Endothelial cell of umbilical vein (primary cell): ENCODE results near the gene NEDD4L. TPM values are rescaled to one million over a fixed set of nuclear protein-coding genes. Genes with fewer than 3 reads are reported as not detected.
A peak's percentile ranks its signal among the peaks of the same experiment; 100 is the strongest.

ENCODE experiments used
- BruUV-seq: library from RNA; stranded (reverse); fragments of 400-500 nt; replicated peaks from 2 replicates; lab custom pipeline; 2021; lab: Mats Ljungman, UMichigan
- CTCF ChIA-PET: fragments of 300-600, 350-600 bp; sonication (Branson Sonifier 250); formaldehyde crosslinking; loops from one replicate; lab custom pipeline; 2021; ENCODE audit warnings: antibody characterized with exemption, inconsistent platforms; lab: Charles Lee
- POLR2A ChIA-PET: fragments of 300-600, 350-600 bp; sonication (Branson Sonifier 250); formaldehyde crosslinking; loops from one replicate; lab custom pipeline; 2021; ENCODE audit warnings: antibody characterized with exemption, inconsistent platforms; lab: Charles Lee
- DNase-seq: peaks from one replicate; pipeline ENCODE4 v3.0.0-alpha.2; 2011; ENCODE audit warnings: low read depth, low spot score
- FAIRE-seq: peaks from 2 replicates; lab custom pipeline; 2011; peaks lifted over from hg19 to GRCh38; lab: Jason Lieb, UNC
- H2AFZ ChIP-seq: 2 replicates; pipeline ENCODE4 v1.6.0; 2012; ENCODE audit warnings: low read depth, low read length, control low read depth, inconsistent platforms
- H3K27ac ChIP-seq: 2 replicates; pipeline ENCODE4 v1.5.1; 2011; ENCODE audit warnings: low read depth, mild to moderate bottlenecking, control low read depth, low read length, moderate library complexity; ENCODE audit not compliant: insufficient read depth
- H3K27me3 ChIP-seq, 2 experiments: 2 replicates each; pipeline versions ENCODE4 v1.6.0 to v1.6.1; 2011; ENCODE audit warnings: low read length in 2 of 2, mixed read lengths in 1 of 2; ENCODE audit not compliant: control insufficient read depth in 2 of 2, insufficient read depth in 2 of 2
- H3K36me3 ChIP-seq, 2 experiments: 2 replicates in 1 of 2; 3 replicates in 1 of 2; pipeline ENCODE4 v1.5.1; 2011; ENCODE audit warnings: low read length in 2 of 2, mild to moderate bottlenecking in 1 of 2, moderate library complexity in 1 of 2; ENCODE audit not compliant: control insufficient read depth in 2 of 2, insufficient read depth in 2 of 2; ENCODE audit errors: extremely low read depth in 1 of 2
- H3K4me1 ChIP-seq: 3 replicates; pipeline ENCODE4 v1.5.1; 2011; ENCODE audit warnings: mild to moderate bottlenecking, low read length; ENCODE audit not compliant: control insufficient read depth, insufficient read depth; ENCODE audit errors: extremely low read depth
- H3K4me2 ChIP-seq: 2 replicates; pipeline ENCODE4 v1.6.1; 2011; ENCODE audit warnings: low read length, control low read depth, mixed read lengths; ENCODE audit not compliant: insufficient read depth
- H3K4me3 ChIP-seq, 3 experiments: fragments of 200-600 bp in 1 of 3; sonication (generic), shearing (Covaris generic) in 1 of 3; replicated peaks in 1 of 3; 2 replicates each; pipeline ENCODE4 v1.5.1; 2011 to 2016; ENCODE audit warnings: control low read depth in 3 of 3, low read length in 3 of 3, mild to moderate bottlenecking in 2 of 3, inconsistent platforms in 1 of 3, low read depth in 1 of 3, moderate library complexity in 1 of 3; ENCODE audit not compliant: insufficient read depth in 1 of 3
- H3K79me2 ChIP-seq: 2 replicates; pipeline ENCODE4 v1.6.0; 2012; ENCODE audit warnings: low read length, inconsistent platforms; ENCODE audit not compliant: control insufficient read depth, insufficient read depth
- H3K9ac ChIP-seq: replicated peaks from 2 replicates; pipeline ENCODE3; 2011; ENCODE audit warnings: low read length, control low read depth; ENCODE audit not compliant: insufficient read depth; ENCODE audit errors: extremely low read depth
- H3K9me1 ChIP-seq: replicated peaks from 3 replicates; pipeline ENCODE4 v1.6.0; 2011; ENCODE audit warnings: mild to moderate bottlenecking, low read length; ENCODE audit not compliant: control insufficient read depth, insufficient read depth; ENCODE audit errors: extremely low read depth
- H3K9me3 ChIP-seq: replicated peaks from 2 replicates; pipeline ENCODE4 v1.5.1; 2012; ENCODE audit warnings: low read length, inconsistent platforms; ENCODE audit not compliant: control insufficient read depth, insufficient read depth
- H4K20me1 ChIP-seq: replicated peaks from 2 replicates; pipeline ENCODE3; 2011; ENCODE audit warnings: mild to moderate bottlenecking, low read length; ENCODE audit not compliant: control insufficient read depth, insufficient read depth; ENCODE audit errors: extremely low read depth
- EZH2 ChIP-seq: IDR thresholded peaks from 2 replicates; pipeline ENCODE4 v1.6.1; 2012; ENCODE audit warnings: borderline replicate concordance, low read depth, mild to moderate bottlenecking, moderate library complexity, low read length, inconsistent platforms; ENCODE audit not compliant: severe bottlenecking
- FOS ChIP-seq: IDR thresholded peaks from 2 replicates; pipeline ENCODE4 v1.6.1; 2011; ENCODE audit warnings: mild to moderate bottlenecking, low read length, moderate library complexity, borderline replicate concordance; ENCODE audit not compliant: insufficient read depth
- GATA2 ChIP-seq: IDR thresholded peaks from 2 replicates; pipeline ENCODE4 v1.7.0; 2011; ENCODE audit warnings: low read depth, mild to moderate bottlenecking, moderate library complexity, mixed read lengths, low read length; ENCODE audit not compliant: insufficient read length, insufficient read depth
- JUN ChIP-seq: IDR thresholded peaks from 2 replicates; pipeline ENCODE4 v1.6.1; 2011; ENCODE audit warnings: borderline replicate concordance, low read depth; ENCODE audit not compliant: insufficient read length, insufficient read depth
- MYC ChIP-seq: IDR thresholded peaks from one replicate; pipeline ENCODE4 v1.6.1; 2011; ENCODE audit warnings: mild to moderate bottlenecking, low read depth, low read length
- POLR2A ChIP-seq: IDR thresholded peaks from 2 replicates; pipeline ENCODE4 v1.6.1; 2012; ENCODE audit warnings: low read depth, mild to moderate bottlenecking, control low read depth, low read length
- POLR2AphosphoS5 ChIP-seq: IDR thresholded peaks from 2 replicates; pipeline ENCODE4 v1.6.1; 2012; ENCODE audit warnings: low read depth, mild to moderate bottlenecking, control low read depth, low read length, moderate library complexity; ENCODE audit not compliant: insufficient read depth
- dilution Hi-C: fragments of 300-500 bp; cut with MboI; formaldehyde crosslinking; loops from one replicate; pipeline ENCODE4 v1.15.0; 2019; ENCODE audit warnings: low sequenced_read_pairs; ENCODE audit not compliant: extremely low pct_ligation_motif_present
- intact Hi-C: fragments of 100-400 bp; cut with micrococcal nuclease; formaldehyde crosslinking; loops from one replicate; pipeline ENCODE4 v1.10.0; 2022
- polyA plus RNA-seq, 4 experiments: library from polyadenylated mRNA; depleted of rRNA in 3 of 4; stranded (reverse) in 3 of 4; unstranded in 1 of 4; fragments of >200 nt; gene quantifications; 2 replicates each; pipeline versions ENCODE4 v1.2.1 to v1.2.3, GENCODE V29; 2011 to 2012; ENCODE audit warnings: missing spikeins in 1 of 4
- total RNA-seq: library from RNA; stranded (reverse); gene quantifications from 2 replicates; pipeline ENCODE4 v1.2.3, GENCODE V29; 2021
- TF ChIP-seq, protein P1 (sequence below): IDR thresholded peaks from 2 replicates; pipeline ENCODE4 v1.6.1; 2011; ENCODE audit not compliant: insufficient read depth, insufficient read length
- TF ChIP-seq, protein P2 (sequence below), 2 donors: IDR thresholded peaks; 1 replicate in 1 of 2; 2 replicates in 1 of 2; pipeline ENCODE4 v1.5.1; 2011; ENCODE audit warnings: low read length in 2 of 2, mild to moderate bottlenecking in 2 of 2, moderate library complexity in 2 of 2, control low read depth in 1 of 2, inconsistent platforms in 1 of 2, low read depth in 1 of 2; ENCODE audit not compliant: insufficient read depth in 1 of 2; ENCODE audit errors: extremely low read depth in 1 of 2

The NEDD4L gene
- total and polyA plus RNA-seq, 2 donors (not counting 3 experiments of a cell fraction or from before 2014, with no cell fraction given) = 20.5 to 78.9 TPM

DNA sequence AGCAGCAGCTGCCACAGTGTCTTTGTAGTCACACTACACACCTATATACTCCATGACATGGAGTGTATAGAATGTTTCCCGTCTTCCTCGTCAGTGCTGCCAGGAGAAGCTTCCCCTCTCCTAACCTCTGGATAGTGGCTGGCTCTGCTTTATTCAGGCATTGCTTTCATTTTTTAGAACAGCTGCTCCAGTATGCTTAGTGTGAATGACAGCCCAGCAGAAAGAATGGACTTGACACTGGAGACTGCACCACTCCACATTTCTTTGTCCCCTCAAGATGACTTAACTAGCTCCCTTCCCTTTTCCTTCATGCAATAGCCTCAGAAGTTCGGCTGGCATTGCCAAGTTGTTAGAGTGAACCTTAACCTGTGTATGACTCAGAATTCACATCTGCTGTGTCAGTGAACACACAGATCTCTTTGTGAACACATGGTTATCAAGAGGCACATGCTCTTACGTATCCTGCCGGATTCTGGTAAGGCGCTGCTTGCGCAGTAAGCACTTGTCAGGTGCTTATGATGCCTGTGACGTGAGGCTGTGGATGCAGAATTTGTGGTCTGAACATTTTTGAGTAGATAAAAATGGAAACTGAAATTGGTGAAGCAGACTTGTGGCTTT, 73.9 kb downstream of the NEDD4L start:
- CTCF ChIA-PET = interaction anchor here (0.8 to 5.6 kb wide), 10 partner anchors 10 to 559 kb away, joined by 3 to 47 read pairs (median 6); partner anchors contain the start of gene NEDD4L
- DNase-seq = peak; percentile 96
- no peak overlapping the region for H3K4me3 ChIP-seq
- FAIRE-seq = peak; percentile 70
- H2AFZ ChIP-seq = no peak overlapping the region
- no peaks in the 10 kb centered on the region for H3K79me2 ChIP-seq
- peaks cover 9% of the 10 kb centered on the region for H3K4me1 ChIP-seq
- intact Hi-C loops (no loop called here), dilution Hi-C loops (no loop called here)
- no TSS peak for BruUV-seq
- no peak overlapping the region for H3K9ac ChIP-seq
- no peaks in the 10 kb centered on the region for H3K36me3 ChIP-seq
- H3K9me3 ChIP-seq = no peaks in the 10 kb centered on the region
- TF ChIP-seq, protein P1, sequence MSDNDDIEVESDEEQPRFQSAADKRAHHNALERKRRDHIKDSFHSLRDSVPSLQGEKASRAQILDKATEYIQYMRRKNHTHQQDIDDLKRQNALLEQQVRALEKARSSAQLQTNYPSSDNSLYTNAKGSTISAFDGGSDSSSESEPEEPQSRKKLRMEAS = peak; percentile 93
- no peak for TF ChIP-seq POLR2A
- TF ChIP-seq FOS = peak; percentile 73
- peak; percentile 19 for TF ChIP-seq MYC
- TF ChIP-seq JUN = peak; percentile 89
- H3K27me3 ChIP-seq = no peaks in the 10 kb centered on the region
- peak overlapping the region; percentile 48 for H3K27ac ChIP-seq
- no peaks in the 10 kb centered on the region for H4K20me1 ChIP-seq
- H3K4me2 ChIP-seq = no peak overlapping the region
- no peaks in the 10 kb centered on the region for H3K9me1 ChIP-seq
- POLR2A ChIA-PET = no interaction called here

DNA sequence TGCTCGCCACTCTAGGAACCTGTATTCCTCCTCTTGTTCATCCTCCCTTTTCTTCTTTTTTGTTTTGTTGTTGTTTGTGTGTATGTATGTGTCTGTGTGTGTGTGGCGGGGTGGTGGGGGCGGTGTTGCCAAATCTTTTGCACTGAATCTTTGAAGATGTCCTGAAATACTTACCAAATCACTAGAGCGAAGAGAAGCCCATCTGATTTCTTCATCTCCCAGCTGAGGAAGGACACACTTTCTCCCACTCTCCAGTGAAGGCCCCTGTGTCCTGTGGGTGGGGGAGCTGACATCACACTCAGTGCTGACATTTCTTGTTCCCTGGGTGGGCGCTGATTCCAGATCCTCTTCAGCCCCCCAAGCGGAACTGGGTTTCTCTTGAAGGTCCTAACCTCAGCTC, 74.5 kb downstream of the NEDD4L start:
- Histone ChIP-seq H2AFZ (no peak overlapping the region), H3K36me3 (no peaks in the 10 kb centered on the region), H3K27me3 (no peaks in the 10 kb centered on the region), H3K9me3 (no peaks in the 10 kb centered on the region), H4K20me1 (no peaks in the 10 kb centered on the region), H3K27ac (no peak overlapping the region), H3K4me2 (no peak overlapping the region), H3K4me1 (peaks cover 9% of the 10 kb centered on the region), H3K9me1 (no peaks in the 10 kb centered on the region), H3K4me3 (no peak overlapping the region), H3K79me2 (no peaks in the 10 kb centered on the region), H3K9ac (no peak overlapping the region)
- no TSS peak for BruUV-seq
- ChIA-PET CTCF (interaction anchor here (1.2 to 5.6 kb wide), 9 partner anchors 8 to 560 kb away, joined by 3 to 47 read pairs (median 6); partner anchors contain the start of gene NEDD4L), POLR2A (no interaction called here)
- DNase-seq = no peak
- TF ChIP-seq, protein P1 = no peak
- TF ChIP-seq GATA2 (no peak), POLR2AphosphoS5 (no peak), JUN (no peak), POLR2A (no peak), FOS (no peak), MYC (no peak), EZH2 (no peak)
- TF ChIP-seq, protein P2, sequence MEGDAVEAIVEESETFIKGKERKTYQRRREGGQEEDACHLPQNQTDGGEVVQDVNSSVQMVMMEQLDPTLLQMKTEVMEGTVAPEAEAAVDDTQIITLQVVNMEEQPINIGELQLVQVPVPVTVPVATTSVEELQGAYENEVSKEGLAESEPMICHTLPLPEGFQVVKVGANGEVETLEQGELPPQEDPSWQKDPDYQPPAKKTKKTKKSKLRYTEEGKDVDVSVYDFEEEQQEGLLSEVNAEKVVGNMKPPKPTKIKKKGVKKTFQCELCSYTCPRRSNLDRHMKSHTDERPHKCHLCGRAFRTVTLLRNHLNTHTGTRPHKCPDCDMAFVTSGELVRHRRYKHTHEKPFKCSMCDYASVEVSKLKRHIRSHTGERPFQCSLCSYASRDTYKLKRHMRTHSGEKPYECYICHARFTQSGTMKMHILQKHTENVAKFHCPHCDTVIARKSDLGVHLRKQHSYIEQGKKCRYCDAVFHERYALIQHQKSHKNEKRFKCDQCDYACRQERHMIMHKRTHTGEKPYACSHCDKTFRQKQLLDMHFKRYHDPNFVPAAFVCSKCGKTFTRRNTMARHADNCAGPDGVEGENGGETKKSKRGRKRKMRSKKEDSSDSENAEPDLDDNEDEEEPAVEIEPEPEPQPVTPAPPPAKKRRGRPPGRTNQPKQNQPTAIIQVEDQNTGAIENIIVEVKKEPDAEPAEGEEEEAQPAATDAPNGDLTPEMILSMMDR (IDR thresholded peaks at IDR 0.05; ENCODE audit: extremely low read depth in 1 of 2, insufficient read depth in 1 of 2, low read depth in 1 of 2, low read length in 2 of 2) = no peak
- dilution Hi-C loops (no loop called here), intact Hi-C loops (no loop called here)
- no peak for FAIRE-seq
